Stimulated activated CD8-positive, alpha-beta memory T cell treated with anti-CD3 and anti-CD28 coated beads, Interleukin-4, amount 100 ng/mL, for 48 hours (primary cell): ENCODE measurements around the gene SEMA3B.
A peak's percentile ranks its signal among the peaks of the same experiment; 100 is the strongest.
"Not testable (repeated sequence)": the region's sequence is repeated elsewhere in the genome, so short reads cannot be mapped to it uniquely, and the experiment has no call there.

Experiments
- DNase-seq: peaks from one replicate; pipeline ENCODE4 v3.0.0-alpha.2; 2020

SEMA3B gene

GRCh38 chr3:50260027-50260941, 8.7 kb upstream of the SEMA3B start:
- DNase-seq, result peak; percentile 91

DNA sequence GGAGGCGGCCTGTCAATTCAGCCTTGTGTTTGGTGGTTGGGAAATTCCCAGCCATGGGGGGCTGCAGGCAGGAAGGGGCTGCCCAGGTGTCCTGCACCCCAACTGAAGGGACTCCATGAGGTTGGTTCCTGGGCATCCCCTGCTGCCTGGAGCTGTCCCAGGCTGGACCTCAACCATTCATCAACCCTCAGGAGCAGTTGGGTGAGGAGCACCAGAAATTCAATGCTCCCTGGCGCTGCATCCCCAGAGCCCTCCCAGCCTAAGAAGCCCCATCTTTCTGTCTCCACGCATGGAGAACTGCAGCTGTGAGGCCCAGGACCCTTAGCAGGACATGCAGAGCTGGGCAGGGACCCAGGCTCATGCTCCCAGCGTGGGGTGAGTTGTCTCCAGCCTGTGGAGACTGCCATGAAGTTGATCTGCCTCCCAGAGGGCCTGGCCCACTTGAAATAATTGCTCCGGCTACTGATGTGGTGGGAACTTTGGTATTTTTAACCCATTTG, 8.0 kb upstream of the SEMA3B start:
- DNase-seq, result no peak

DNA sequence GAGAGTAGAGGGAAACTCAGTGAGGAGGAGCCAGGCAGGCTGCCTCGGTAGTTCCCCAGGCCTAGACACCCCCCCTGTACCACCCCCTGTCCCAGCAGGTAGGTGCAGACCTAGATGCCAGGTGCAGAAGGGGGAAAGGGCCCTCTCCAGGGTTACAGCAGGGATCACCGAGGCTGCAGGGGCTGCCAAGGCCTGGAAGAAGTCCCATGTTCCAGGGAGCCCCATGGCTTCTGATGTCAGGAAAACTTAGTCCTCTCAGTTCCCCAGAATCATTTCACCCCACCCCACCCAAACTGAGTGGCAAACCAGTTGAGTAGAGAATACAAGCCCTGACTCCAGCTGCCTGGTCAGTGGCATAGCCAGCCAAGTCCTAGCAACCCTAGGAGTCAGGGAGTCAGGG, 7.4 kb upstream of the SEMA3B start:
- DNase-seq, result no peak

- not testable (repeated sequence) for DNase-seq
Measured at GRCh38 chr3:50262200-50262599, 6.7 kb upstream of the SEMA3B start.

DNA sequence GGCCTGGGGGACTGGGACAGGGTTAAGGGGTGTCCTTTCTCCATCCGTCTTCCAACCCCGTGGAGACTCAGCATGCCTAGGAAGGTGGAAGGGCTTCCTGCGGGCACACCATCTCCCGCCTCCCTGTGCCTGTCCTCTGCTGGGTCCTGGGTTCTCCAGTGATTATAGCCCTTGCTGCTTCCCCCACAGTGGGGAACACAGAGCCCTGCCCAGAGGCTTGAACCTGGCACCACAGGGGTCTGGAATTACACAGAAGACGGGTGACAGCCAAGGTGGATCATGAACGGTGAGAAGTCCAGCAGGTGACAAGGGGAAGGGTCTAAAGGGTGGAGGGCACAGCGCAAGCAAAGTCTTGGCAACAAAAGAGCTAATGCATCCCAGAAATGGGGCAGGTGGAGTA, 6.2 kb upstream of the SEMA3B start:
- no peak for DNase-seq

DNA sequence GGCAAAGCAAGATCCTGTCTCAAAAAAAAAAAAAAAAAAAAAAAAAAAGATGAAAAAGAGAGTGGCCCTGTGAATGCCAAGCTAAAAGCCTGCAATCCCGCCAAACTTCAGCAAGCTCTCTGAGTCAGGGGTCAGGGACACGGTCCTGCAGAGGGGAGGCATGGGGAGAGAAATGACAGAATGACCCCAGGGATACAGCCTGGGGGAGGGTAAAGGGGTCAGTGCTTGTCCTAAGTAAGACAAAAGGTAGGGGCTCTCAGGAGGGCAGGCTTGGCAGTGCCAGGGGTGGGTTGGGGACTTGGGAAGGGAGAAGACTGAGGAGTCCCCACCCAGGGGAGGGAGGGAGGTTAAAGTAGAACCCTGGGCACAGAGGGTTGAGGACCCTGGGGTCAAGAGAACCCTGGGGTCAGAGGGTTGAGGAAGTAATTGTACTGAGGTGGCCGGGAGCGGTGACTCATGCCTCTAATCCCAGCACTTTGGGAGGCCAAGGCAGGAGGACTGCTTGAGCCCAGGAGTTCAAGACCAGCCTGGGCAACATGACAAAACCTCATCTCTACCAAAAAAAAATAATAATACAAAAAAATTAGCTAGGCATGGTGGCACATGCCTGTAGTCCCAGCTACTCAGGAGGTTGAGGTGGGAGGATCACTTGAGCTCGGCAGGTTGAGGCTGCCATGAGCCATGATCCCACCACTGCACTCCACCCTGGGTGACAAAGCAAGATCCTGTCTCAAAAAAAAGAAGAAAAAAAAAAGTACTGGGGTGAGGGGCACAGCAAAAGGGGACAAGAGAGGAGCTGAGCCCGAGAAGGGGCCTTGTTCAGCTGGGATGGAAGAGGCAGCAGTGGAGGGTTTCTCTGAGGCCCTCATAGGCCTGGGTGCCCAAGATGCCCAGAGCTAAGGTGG, 5.2 kb upstream of the SEMA3B start:
- no peak for DNase-seq

DNA sequence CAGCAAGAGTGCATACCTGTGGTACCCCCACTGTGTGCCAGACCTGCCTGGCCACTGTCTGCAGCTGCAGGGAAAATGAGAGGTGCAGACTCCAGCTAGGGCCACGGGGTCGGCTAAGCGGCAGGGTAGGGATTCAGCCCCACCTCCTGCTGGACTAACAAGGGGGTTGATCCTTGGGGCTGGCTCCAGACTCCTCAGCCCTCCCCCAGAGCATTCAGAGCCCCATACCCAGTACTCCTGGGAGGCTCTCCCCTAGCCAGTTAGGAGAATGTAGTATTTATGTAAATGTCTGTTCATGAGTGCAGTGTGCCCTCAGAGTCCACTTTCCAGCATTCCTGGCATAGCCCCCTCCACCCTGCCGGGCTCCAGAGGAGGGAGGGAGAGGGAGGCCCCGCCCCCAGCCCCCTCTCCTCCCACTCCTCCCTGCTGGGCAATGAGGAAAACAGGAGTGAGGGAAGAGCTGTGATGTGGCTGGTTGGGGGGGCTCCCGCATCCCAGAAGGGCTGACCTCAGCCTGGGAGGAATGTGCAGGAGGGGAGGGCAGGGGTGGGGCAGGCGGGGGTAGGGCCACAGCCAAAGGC, 4.5 kb upstream of the SEMA3B start:
- no peak for DNase-seq

DNA sequence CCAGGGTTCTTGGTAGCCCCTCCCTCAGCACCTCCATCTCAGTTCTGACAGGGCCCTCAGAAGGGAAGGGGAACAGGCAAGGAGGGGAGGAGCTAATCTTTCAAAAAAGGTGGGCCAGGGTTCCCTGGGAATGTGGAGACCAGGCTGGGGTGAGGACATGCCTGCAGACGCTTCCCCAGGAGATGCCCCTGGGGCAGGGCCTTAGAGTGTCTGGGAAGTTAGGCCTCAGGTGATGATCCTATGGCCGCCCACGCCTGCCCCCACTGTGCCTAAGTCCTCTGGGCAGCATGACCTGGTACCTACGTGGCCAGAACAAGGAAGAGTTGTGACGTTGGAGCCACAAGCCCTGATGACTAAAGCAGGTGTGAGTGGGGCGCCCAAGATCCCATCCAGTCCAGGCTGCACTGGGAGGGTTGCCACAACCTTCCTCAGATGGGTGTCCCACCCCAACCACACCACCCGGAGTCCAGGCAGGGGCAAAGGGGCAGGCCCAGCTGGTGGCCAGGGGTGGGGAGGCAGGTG, 3.9 kb upstream of the SEMA3B start:
- DNase-seq, result no peak

GRCh38 chr3:50265571-50265970, 3.4 kb upstream of the SEMA3B start:
- DNase-seq, result no peak

DNA sequence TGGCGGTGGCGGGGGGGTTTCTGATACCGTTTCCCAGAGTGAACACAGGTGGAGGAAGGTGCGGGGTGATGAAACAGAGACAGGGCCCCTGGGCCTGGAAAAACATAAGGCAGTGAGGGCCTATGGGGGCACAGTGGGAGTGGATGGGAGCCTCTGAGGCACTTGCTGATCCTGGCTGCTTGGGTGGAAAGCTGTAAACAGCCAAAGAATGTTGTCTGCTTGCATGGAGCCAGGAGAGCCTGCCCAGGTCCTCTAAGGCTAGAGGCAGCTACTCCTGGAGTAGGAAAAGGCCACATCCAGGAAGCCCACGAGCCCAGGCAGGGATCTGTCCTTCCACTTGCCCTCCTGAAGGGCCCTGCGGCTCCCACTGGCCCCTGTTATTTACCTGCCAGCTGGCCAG, 2.9 kb upstream of the SEMA3B start:
- DNase-seq, result no peak

DNA sequence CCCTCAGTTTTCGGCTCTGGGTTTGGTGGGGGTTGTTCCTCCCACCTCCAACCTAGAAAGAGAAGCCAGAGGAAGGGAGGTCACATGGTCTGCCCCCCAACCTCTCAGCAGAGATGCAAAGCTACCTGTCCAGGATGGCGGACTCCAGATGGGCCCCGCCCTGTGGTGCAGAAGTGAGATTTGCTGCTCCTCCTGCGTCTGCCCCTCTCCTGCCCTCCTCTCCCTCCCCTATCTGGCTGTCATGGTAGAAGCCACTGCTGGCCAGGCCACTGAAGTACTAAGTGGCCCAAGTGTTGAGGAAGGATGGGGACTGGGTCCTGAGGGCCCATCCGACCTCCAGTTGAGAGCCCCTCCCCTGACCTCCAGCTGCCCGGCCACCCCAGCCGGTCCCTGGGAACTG, 2.1 kb upstream of the SEMA3B start:
- no peak for DNase-seq

- no peak for DNase-seq
Measured at GRCh38 chr3:50267280-50267913, 1.6 kb upstream of the SEMA3B start.

GRCh38 chr3:50268276-50268675, 671 bp upstream of the SEMA3B start:
- no peak for DNase-seq

DNA sequence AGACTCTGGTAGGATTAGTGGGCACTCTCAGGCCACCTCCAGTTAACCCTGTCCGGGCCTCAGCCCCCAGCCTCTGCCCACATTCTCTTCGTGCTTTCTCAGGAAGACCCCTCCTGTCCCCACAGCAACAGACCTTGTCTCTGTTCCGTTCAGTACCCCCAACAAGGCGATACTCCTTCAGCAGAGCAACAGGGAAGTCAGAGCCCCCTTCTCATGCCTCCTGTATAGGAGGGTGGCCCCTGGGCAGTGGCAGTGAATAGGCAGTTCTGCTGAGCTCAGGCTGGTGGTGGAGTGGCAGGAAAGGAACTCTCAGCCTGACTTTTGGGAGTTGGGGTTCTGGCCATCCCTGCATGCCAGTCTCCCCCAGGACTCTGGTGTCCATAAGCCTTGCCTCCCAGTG, 513 bp downstream of the SEMA3B start:
- DNase-seq, result no peak

GRCh38 chr3:50269977-50270413, 1.0 kb downstream of the SEMA3B start:
- DNase-seq, result no peak

DNA sequence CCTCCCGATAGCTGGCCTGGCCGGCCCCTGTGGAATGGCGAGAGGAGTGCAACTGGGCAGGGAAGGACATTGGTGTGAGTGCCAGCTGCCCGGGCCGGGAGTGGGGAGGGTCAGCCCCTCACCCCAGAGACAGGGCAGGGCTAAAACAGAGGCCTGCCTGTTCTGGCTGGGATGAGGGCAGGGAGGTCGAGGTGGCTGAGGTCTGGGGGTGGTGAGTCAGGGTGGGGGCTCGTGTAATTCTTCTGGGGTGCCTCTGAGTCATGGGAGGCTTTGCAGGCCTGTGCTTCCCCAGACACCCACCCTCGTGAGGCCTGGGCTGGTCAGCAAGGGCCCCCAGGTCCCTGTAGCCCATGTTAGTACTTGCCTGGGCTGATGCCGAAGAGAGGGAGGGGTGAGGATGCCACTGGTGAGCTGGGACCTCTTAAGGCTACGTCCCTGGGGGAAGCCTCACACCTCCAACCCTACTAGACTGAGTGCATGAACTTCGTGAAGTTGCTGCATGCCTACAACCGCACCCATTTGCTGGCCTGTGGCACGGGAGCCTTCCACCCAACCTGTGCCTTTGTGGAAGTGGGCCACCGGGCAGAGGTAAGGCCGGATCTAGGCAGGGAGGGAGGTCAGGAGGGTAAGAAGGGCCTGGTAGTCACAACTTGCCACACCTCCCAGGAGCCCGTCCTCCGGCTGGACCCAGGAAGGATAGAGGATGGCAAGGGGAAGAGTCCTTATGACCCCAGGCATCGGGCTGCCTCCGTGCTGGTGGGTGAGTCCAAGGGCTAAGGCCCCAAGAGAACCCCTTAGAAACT, 1.7 kb downstream of the SEMA3B start:
- no peak for DNase-seq

- DNase-seq, result no peak
Measured at GRCh38 chr3:50271314-50271936, 2.5 kb downstream of the SEMA3B start.

- DNase-seq, result not testable (repeated sequence)
Measured at GRCh38 chr3:50272538-50272910, 3.6 kb downstream of the SEMA3B start.

DNA sequence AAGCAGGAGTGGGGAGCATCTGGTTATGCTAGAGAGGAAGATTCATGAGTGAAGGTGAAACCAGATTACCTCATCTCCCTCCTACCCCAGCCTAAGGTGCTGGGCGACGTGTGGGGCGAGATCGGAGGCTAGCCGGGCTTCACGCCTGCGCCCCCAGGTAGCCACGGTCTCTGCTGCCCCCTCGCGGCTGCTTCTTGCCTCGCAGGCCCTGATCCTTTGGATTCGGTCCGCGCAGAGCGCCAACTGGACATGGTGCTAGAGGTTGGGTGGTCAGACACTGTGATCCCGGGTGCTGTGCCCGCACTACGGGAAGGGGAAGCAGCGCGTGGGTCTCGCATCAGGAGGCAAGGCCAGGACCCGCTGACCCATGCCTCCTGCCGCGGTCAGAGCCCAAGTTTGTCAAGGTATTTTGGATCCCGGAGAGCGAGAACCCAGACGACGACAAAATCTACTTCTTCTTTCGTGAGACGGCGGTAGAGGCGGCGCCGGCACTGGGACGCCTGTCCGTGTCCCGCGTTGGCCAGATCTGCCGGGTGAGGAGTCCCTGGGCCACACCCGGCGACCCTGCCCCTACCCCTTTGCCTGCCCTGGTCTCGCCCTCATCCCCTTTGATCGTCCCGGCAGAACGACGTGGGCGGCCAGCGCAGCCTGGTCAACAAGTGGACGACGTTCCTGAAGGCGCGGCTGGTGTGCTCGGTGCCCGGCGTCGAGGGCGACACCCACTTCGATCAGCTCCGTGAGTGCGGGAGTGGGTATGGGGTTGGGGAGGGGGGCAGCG, 4.2 kb downstream of the SEMA3B start:
- DNase-seq, result peak; percentile 98

DNA sequence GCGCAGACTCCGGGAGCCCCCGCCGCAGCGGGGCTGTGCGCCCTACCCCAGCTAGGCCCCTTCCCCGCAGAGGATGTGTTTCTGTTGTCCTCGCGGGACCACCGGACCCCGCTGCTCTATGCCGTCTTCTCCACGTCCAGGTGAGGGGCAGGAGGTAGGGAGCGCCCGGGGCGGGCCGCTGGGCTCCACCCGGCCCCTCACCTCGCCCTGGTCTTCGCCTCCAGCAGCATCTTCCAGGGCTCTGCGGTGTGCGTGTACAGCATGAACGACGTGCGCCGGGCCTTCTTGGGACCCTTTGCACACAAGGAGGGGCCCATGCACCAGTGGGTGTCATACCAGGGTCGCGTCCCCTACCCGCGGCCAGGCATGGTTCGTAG, 4.7 kb downstream of the SEMA3B start:
- DNase-seq, result no peak
